Activated CD4-positive, alpha-beta T cell treated with anti-CD3 and anti-CD28 coated beads, Interleukin-2, amount 50 U/mL, for 4 hours (primary cell): ENCODE results near the gene C3orf70.

Source experiments
- DNase-seq, 2 experiments: peaks; one replicate each; pipeline ENCODE4 v3.0.0-alpha.2; 2020

Gene C3orf70

DNA sequence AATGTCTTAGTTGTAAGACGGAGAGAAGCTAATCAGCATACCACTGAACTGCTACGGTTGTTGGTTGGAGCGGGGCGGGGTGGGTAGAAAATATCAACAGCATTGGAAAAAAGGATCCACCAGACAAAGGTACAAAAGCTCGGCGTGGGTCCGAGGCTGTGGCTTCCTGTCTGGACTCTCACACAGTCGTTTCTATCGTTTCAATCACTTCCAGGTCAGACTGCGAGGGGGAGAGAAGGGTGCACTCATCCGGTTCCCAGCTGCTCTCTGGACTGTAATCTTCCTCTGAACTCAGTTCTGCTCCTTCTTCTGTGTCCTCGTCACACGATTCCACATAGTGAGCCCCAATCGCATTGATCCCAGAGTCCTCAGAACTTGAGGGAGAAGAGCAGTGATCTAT is 70.0 kb downstream of the C3orf70 start:
- no peak for DNase-seq

DNA sequence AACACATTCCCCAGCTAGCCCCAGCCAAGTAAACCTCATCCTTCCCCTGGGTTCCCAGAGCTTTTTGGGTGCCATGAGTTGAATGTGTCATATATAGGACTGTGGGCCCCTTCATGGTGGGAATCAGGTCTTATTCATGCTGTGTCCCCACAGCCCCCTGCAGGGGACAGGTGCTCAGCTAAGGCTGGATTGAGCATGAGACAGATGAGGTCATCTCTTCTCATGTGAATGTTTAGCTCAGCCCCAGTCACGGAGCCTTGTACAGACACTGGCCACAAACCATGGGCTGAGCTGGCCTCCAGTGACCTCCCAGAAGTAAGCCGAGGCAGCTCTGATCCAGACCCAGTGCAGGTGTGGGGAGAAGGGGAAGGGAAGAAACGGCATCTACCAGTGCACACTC is 70.7 kb downstream of the C3orf70 start:
- no peak for DNase-seq

DNA sequence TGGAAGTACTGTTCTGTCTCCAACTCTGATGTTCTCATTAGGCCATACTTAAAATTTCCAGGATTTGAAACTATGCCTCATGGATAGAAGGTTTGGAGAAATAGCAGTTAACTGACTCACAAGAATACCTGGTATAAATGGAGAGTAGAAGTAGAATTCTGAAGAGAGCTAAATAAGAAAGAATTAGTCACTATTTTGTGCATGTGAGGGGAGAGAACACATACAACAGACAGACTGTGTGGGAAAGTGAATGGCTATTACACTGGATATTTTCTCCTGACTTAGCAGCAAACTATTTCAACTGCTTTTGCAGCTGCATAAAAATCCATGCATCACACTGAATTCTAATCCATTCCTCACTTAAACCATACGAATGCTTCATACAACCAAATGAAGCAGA is 71.3 kb downstream of the C3orf70 start:
- DNase-seq = no peak

DNA sequence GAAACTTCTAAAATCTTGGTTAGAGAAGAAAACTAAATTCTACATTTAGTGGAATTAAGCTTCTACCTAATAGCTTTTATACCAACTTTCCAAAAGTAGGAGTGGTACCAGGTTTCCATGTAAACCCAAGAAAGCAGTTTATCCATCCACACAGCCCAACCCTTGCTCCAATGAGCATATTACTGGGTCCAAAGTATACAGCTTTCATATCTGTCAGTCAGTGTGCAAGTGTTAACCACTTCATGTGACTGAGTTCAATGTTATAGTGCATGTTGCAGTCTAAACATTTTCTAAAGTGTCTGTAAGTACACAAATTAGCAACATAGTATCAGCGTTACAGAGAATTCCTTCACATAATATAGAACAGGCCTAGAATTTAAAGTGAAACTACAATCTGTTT is 73.2 kb downstream of the C3orf70 start:
- DNase-seq = no peak

DNA sequence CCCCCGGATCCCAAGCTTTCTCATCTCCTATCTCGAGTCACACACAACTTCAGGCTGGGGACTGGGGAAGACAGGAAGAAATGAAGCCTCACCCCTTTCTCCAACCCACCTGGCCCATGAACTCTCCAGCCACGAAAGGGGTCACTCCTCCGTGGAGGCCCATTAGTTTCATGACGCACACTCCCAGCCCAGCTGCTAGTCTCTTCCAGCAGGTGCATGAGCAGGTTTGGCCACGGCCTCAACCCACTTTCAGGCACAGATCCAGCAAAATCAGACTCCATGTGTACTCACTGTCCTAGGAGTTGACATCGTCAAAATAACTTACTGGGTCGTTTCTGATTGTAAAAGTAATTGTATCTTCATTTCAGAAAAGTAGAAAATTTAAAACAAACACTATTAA is 76.6 kb downstream of the C3orf70 start:
- DNase-seq = no peak

DNA sequence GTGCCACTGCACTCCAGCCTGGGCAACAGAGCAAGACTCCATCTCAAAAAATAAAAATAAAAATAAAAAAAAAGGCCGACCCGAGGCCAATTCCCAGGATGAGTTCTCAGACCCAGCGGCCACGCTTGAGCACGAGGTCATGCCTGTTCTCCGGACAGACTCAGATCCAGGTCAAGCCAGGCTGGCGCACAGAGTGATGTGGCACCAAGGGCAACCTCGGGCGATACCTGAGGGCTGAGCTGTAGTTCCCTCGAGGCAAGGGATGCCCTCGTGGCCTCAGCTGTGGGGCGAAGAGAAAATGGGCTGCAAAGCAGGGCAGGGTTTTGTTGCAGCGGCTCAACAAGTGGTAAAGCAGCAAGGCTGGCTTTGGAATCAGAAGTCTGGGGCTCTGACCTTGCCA is 77.3 kb downstream of the C3orf70 start:
- DNase-seq = no peak

DNA sequence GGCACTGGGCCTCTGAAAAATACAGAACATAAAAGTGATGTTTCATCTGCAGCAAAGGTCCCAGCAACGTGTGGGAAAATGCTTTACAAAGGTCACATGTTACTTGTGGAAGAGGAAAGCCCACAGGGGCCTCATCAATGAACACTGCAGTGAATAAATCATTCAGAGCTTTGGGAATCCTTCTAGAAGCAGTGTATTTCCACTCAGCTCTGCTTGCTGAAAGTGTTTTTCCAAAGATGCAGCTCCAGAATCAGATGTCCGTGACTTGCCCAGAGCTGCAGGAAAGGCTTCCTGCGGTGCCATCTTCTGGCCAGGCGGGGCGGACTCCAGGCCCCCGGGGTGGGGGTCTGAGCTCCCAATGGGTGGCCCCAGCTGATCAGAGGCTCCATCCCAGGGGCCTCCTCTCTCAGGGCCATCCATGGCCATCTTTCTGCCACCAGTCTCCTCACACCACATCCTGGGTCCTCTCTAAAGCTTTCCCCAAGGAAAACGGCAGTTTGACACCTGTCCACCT is 81.5 kb downstream of the C3orf70 start:
- DNase-seq = no peak

DNA sequence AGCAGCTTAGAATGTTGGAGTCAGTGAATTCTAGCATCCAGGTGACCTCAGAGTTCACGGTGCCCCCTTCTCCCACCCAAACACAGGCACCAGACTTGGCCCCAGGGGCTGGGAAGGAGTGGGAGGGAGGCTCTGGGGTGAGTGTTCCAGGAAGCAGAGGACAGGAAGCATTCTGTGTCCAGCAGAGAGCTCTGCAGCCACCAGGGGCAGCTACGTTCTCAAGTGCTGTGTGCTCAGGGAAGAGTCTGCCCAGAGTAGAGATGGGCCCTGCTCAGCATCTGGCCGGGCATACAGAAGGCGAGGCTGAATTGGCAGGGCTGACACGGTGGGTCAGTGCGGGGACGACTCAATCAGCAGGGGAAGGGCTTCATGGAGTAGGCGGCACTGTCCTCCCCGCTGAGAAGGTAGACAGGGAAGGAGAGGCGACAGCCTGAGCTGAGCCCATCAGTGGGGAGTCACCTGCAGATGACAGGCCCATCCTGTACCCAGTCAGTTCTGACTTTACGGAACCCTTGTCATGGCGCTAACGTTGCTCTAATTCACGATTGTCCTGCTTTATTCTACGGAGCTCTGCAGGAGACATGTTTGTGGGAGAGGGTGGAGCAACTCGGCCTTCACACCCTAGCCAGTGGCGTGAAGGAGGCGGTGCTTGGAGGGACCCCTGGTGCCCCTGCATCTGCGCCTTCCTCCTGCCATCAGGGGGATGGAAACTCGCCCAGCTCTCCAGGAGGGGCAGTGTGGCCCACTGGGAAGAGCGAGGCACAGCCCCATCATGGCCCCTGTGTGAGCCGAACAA is 82.2 kb downstream of the C3orf70 start:
- no peak for DNase-seq

DNA sequence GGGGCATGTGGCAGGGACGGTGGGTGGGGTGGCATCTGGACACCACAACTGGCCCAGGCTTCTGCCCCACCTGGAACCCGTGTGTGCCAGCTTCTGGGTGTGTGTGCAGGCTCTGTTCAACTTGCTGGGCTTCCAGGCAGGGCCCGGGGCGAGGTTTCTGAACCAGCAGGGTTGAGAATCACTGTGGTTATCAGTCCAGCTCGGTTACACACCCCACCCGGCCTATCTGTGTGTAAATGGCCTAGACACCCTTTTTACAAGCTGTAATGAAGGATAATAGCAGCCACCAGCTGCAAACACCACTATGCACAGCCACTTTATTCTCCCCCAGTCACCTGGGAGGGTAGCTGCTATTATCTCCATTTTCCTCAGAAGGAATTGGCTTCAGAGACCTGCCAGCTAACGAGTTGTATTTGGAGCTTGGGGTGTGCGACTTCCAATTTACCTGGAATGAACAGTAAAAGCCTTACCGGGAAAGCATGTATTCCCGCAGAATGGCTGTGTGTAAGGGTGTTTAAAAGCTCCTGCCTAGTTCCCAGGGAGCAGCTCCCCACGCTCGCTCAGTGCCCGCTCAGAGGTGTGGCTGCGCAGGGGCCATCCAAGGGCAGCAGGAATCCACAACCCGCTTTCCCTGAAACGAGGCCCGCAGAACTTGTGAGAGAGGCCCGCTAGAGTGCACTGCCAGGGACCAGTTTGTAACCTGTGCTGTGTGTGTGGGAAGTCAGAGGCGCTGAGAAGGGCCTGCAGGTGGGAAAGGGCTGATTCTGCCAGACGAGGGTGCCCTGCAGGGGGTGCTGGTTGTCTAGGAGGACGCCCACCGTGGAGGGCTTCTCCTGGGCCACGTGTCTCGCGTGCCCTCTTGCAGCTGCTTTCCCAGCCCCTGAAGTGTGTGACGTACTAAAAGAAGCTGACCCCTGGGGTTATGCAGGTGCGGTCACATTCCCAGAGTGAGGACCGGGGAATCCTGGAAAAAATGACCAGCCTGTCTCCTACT is 83.5 kb downstream of the C3orf70 start:
- DNase-seq = no peak

DNA sequence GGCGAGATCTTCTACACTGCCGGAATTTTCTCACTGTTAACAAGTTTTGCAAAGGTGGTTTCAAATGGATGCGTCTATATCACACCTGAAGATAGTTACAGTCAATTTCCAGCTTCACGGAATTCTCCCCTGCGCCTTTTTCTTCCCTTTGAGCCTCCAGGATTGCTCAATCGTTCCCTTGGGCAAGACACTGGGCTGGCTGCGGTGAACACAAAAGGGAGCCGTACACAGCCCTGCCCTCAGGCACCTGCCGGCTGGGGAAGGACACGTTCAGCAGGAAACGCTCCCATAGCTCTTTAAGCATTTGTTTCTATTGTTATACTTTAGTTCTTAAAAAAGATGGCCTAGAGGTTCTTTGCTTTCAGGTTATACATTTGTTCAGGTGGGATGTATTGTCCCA is 85.7 kb downstream of the C3orf70 start:
- no peak for DNase-seq

DNA sequence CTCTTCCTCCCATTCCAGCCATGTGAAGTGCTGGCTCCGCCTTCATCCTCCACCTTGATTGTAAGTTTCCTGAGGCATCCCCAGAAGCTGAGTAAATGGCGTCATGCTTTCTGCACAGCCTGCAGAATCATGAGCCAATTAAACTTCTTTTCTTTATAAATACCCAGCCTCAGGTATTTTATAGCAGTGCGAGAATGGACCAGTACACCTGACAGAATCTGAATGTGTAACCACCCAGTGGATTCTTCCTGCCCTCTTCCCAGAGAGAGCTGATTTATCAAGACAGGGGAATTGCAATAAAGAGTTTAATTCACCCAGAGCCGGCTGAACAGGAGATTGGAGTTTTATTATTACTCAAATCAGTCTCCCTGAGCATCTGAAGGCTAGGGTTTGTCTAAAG is 86.6 kb downstream of the C3orf70 start:
- no peak for DNase-seq

DNA sequence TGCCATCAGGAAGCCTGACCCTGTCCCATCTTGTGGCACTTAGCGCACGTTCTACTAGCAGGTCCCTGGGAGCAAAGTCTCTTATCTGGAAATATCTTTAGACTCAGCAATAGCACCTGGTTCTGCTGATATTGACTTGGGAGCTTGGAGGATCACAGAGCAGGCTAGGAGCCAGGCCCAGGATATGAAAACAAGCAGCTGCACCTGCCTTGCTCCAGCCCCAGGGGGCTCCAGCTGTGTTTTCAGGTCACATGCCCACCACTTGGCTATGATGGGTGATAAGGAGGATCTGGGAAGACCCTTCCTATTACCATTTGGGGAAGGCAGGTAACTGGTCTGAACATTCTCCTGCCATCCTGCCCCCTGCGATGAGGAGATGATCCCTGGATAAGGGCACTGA is 87.8 kb downstream of the C3orf70 start:
- DNase-seq = no peak

DNA sequence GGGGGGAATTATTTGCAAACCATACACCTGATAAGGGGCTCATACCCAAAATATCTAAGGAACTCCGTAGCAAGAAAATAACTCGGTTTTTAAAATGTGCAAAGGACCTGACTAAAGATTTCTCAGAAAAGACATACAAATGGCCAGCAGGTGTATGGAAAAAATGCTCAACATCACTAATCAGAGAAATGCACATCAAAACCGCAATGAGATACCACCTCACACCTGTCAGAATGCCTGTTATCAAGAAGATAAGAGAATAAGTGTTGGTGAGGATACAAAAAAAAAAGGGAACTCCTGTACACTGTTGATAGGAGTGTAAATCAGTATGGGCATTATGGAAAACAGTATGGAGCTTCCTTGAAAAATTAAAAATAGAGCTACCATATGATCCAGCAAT is 89.4 kb downstream of the C3orf70 start:
- DNase-seq = no peak

DNA sequence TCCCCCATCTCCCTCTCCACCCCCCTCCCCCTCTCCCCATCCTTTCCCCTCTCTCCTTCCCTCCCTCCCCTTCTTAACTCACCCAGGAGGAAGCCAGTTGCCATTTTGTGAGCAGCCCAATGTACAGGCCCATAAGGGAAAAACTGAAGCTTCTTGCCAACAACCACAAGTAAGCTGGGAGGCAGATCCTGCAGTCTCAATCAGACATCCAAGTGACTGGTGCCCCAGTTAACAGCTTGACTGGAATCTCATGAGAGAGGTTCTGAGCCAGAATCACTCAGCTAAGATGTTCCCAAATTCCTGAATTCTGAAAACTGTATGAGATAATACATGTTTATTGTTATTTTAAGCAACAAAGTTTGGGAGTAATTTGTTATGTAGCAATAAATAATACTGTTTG is 90.7 kb downstream of the C3orf70 start:
- DNase-seq = no peak

DNA sequence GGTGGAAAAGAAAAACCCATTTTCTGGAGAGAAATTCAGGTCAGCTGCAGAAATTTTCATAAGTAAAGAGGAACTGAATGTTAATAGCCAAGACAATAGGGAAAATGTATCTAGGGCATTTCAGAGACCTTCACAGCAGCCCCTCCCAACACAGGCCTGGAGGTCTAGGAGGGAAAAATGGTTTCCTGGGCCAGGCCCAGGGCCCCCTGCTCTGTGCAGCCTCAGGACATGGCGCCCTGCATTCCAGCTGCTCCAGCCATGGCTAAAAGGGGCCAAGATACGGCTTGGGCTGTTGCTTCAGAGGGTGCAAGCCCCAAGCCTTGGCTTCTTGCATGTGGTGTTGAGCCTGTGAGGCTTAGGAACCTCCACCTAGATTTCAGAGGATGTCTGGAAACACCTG is 92.2 kb downstream of the C3orf70 start:
- DNase-seq = no peak

DNA sequence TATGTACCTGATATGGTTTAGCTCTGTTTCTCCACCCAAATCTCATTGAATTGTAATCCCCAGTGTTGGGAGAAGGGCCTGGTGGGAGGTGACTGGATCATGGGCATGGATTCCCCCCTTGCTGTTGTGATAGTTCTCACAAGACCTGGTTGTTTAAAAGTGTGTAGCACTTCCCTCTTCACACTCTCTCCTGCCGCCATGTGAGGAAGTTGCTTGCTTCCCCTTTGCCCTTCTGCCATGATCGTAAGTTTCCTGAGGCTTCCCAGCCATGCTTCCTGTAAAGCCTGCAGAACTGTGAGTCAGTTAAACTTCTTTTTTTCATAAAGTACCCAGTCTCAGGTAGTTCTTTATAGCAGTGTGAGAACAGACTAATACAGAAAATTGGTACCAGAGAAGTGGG is 93.1 kb downstream of the C3orf70 start:
- DNase-seq = no peak

DNA sequence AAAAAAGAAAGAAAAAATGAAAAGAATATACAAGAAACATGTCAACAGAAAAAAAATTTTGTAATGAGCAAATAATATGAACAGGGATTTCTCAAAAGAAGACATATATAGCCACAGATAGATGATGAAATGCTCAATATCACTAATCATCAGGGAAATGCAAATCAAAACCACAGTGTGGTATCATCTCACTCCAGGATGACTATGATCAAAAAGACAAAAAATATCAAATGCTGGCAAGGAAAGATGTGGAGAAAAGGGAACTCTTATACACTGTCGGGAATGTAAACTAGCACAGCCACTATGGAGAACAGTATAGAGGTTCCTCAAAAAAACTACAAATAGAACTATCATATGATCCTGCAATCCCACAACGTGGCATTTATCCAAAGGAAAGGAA is 94.1 kb downstream of the C3orf70 start:
- DNase-seq = no peak

DNA sequence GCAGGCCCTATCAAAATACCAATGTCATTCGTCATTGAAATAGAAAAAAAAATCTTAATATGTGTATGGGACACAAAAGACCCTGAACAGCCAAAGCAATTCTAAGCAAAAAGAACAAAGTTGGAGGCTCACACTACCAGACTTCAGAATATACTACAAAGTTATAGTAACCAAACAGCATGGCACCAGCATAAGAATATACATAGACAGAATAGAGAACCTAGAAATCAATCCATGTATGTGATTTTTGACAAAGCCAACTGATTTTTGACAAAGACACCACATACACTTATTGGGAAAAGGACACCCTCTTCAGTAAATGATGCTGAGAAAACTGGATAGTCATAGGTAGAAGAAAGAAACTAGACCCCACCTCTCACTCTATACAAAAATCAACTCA is 95.0 kb downstream of the C3orf70 start:
- no peak for DNase-seq

DNA sequence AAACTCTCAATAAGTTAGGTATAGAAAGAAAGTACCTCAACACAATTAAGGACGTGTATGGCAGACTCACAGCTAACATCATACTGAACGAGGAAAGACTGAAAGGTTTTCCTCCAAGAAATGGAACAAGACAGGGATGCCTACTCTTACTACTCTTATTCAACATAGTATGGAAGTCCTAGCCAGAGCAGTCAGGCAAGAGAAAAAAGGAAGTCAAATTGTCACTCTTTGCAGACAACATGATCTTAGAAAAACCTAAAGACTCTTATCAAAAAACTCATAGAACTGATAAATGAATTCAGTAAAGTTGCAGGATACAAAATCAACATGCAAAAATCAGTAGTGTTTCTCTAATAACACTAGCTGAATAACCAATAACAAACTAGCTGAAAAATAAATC is 96.0 kb downstream of the C3orf70 start:
- no peak for DNase-seq

DNA sequence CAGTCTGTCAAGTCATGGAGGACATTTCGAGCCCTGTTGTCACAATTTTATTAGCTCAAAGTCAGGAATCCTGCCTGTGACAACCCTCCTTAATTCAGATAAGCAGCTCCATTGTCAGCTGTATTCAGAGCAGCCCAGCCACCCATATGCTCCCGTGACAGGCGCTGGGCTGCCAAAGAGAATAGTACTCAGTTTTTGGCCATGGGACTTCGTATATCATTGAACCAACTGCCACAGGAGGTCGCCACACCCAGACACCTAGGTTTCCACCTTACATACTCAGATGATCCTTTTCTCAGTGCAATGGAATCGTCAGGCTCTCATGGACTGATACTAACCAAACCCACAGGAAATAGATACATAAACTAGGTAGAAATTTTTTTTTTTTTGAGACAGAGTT is 100.2 kb downstream of the C3orf70 start:
- no peak for DNase-seq

DNA sequence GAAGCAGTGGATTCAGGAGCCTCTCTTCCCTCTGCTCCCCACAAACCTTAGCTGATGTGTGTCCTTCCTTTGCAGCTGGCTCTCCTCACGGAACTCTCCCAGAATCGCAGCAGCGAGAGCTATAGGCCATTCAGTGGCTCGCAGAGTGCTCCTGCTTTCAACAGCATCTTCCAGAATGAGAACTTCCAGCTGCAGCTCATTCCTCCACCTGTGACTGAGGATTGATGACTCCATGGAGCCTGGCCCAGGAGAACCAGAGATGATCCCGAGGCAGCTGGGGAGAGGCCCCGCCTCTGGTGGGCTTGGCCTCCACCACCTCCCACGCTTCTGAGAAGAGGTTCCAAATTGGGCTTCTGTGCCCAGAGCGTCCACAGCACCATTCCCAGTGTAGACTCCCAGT is 101.1 kb downstream of the C3orf70 start:
- DNase-seq = no peak

DNA sequence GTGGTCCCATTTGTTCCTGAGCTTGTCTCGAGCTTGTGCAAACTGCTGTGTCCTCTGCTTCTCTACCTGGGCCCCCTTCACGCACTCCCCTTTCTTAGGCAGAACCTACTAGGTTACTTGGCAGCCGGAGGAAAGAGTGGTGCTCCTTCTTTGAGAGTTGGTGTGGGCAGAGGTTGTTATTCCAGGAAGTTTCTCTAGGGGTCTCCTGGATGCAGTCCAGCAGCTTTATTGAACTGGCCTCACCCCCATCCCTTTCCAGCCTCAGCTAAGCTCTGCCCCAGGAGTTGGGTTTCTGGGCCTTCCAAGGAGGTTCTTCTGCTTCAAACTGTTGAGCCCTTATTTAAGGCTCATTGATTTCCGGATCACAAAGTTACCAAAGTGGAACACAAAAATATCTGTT is 103.2 kb downstream of the C3orf70 start:
- DNase-seq = no peak

DNA sequence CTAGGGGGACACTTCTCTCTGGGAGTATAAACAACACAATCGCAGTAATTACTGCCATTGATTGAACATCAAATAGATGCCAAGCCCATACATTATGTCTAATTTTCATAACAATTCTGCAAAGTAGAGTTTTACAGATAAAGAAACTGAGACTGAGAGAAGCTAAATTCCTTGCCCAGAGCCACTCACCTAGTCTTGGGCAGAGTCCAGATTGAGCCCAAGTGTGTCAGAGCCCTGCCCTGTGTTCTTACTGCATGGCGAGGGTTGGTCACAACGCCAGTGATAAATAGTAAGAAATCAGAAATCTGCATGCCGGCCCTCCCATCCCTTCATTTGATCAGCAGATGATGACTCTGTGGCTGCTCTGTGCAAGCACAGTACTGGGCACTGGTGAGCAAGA is 106.3 kb downstream of the C3orf70 start:
- no peak for DNase-seq

DNA sequence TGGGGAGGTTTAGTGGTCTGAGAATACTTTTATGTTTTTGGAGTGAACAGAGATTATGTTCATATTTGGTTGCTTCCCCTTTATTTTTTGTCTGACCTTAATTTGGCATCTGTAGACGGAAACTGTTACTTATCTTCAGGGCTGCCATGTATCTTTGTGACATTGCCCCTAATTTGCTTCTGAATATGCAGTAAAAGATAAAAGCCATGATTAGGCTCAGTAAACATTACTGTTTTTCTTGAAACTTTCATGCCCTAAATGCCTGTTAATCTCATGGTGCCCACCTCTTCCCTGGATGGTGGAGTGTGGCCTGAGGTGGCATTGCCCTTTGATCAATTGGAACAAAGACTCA is 106.7 kb downstream of the C3orf70 start:
- DNase-seq = no peak
